K562 (cell line): ENCODE results near the gene SRM. TPM values are rescaled to one million over a fixed set of nuclear protein-coding genes. Genes with fewer than 3 reads are reported as not detected.

Experiments used
- CHD7 ChIP-seq: fragments of 200-600 bp; sonication (generic); IDR thresholded peaks from one replicate; pipeline ENCODE4 v1.6.1; 2012; ENCODE audit warnings: mild to moderate bottlenecking, low read depth, low read length, inconsistent platforms
- ELK1 ChIP-seq: sonication (generic); formaldehyde crosslinking; IDR thresholded peaks from 2 replicates; pipeline ENCODE4 v1.8.1; 2022; ENCODE audit warnings: missing genetic modification reagents
- GTF2E2 ChIP-seq: fragments of 200-800 bp; sonication (Bioruptor generic); IDR thresholded peaks from 2 replicates; pipeline ENCODE4 v1.6.1; 2016; ENCODE audit warnings: missing genetic modification characterization, missing compliant biosample characterization
- ILF3 ChIP-seq: fragments of 450-650 bp; IDR thresholded peaks from 2 replicates; pipeline ENCODE4 v1.6.1; 2018; ENCODE audit warnings: antibody characterized with exemption, mild to moderate bottlenecking, moderate library complexity, borderline replicate concordance
- NEUROD1 ChIP-seq: fragments of 150-350 bp; IDR thresholded peaks from 2 replicates; pipeline ENCODE4 v1.6.1; 2014; ENCODE audit warnings: borderline replicate concordance, low read length, low read depth; ENCODE audit not compliant: partially characterized antibody
- POLR2H ChIP-seq: IDR thresholded peaks from 2 replicates; pipeline ENCODE4 v1.6.1; 2016; ENCODE audit warnings: missing genetic modification characterization, low read depth, mild to moderate bottlenecking, control low read depth, missing compliant biosample characterization, moderate library complexity
- RBM14 ChIP-seq: fragments of 200-400 bp; formaldehyde crosslinking; IDR thresholded peaks from 2 replicates; pipeline ENCODE4 v1.6.1; 2018; ENCODE audit warnings: low read depth, mild to moderate bottlenecking, low read length, moderate library complexity, borderline replicate concordance; ENCODE audit not compliant: insufficient read depth
- SMAD4 ChIP-seq: fragments of 250-450 bp; sonication (Bioruptor Pico); conservative IDR thresholded peaks from 2 replicates; pipeline ENCODE4 v1.8.0; 2021; ENCODE audit warnings: inconsistent platforms, mild to moderate bottlenecking, moderate library complexity
- ZNF518B ChIP-seq: fragments of 250-450 bp; sonication (Bioruptor Pico); IDR thresholded peaks from 2 replicates; pipeline ENCODE4 v1.5.0; 2021; ENCODE audit warnings: mild to moderate bottlenecking, moderate library complexity
- polyA plus RNA-seq, 8 experiments: library from polyadenylated mRNA; depleted of rRNA in 4 of 8; stranded (reverse) in 5 of 8; unstranded in 3 of 8; fragments of >200 nt; fragmentation: Nextera tagmentation in 2 of 8; fragmentation: Illumina TruSeq in 1 of 8; extraction: Ambion mirVana in 2 of 8; extraction: Trizol in 1 of 8; gene quantifications; 2 replicates each; pipeline versions ENCODE4 v1.2.1 to v1.2.3, GENCODE V29; 2011 to 2014; ENCODE audit warnings: inconsistent platforms in 1 of 8, missing spikeins in 1 of 8
- total RNA-seq, 7 experiments: library from RNA; depleted of rRNA in 6 of 7; stranded (reverse); fragments of >200 nt in 6 of 7; fragmentation: Illumina TruSeq in 2 of 7; extraction: Trizol in 2 of 7; gene quantifications; 2 replicates each; pipeline versions ENCODE4 v1.2.1 to v1.2.3, GENCODE V29; 2011 to 2021; ENCODE audit warnings: low replicate concordance in 1 of 7

SRM gene
- total and polyA plus RNA-seq, 9 of the 15 experiments (the other 6 are each of a cell fraction or from before 2014, with no cell fraction given), result 23.9 to 373 (median 82.5) TPM

- TF ChIP-seq ZNF518B (CRISPR knock-in tag) (no peak), NEUROD1 (peak; percentile 96), RBM14 (peak; percentile 84; the same call in 1 of the 2 replicates), POLR2H (tag) (peak; percentile 50; the same call in 1 of the 2 replicates), ILF3 (peak; percentile 17; the same call in 1 of the 2 replicates), SMAD4 (CRISPR knock-in tag) (peak; percentile 39), GTF2E2 (peak; percentile 97), ELK1 (CRISPR knock-in tag) (0 out of 2 replicates have a peak, but pooled peaks have one; percentile 55), CHD7 (no peak)
Observed at GRCh38 chr1:11012260-11013159, 47.3 kb downstream of the SRM start, which contains the start of gene TARDBP (continued).
